HCT116 (cell line): ENCODE measurements around the gene FBXW4. TPM values are rescaled to one million over a fixed set of nuclear protein-coding genes. Genes with fewer than 3 reads are reported as not detected.

ENCODE experiments used
- ATAC-seq: fragments of 200-7000 bp; cut with Tn5 transposase; 2 replicates; pipeline ENCODE4 v1.9.1; 2020; ENCODE audit warnings: mild to moderate bottlenecking, moderate library complexity
- BruUV-seq: library from RNA; stranded (reverse); fragments of 400-500 nt; replicated peaks from 2 replicates; lab custom pipeline; 2021; lab: Mats Ljungman, UMichigan
- CTCF ChIA-PET: fragments of 300-600 bp; sonication (Branson Sonifier 250); formaldehyde crosslinking; loops from one replicate; lab custom pipeline; 2021; ENCODE audit warnings: antibody characterized with exemption; lab: Charles Lee
- POLR2A ChIA-PET: fragments of 300-600, 350-600 bp; sonication (Branson Sonifier 250); formaldehyde crosslinking; loops from one replicate; lab custom pipeline; 2021; ENCODE audit warnings: antibody characterized with exemption; lab: Charles Lee
- RAD21 ChIA-PET, 2 experiments: fragments of 300-600 bp; sonication (Branson Sonifier 250); formaldehyde crosslinking; loops; one replicate each; lab custom pipeline; 2023; ENCODE audit warnings: low total read pairs in 2 of 2; ENCODE audit not compliant: uncharacterized antibody in 2 of 2, unreplicated experiment in 2 of 2, low non-redundant PET in 1 of 2; lab: Charles Lee
- DNase-seq: peaks from one replicate; pipeline ENCODE4 v3.0.0-alpha.2; 2010; ENCODE audit warnings: low read depth, low spot score
- H2AFZ ChIP-seq: fragments of 200-600 bp; shearing (Covaris generic), sonication (generic); 2 replicates; pipeline ENCODE4 v1.6.1; 2017; ENCODE audit warnings: low read depth, mixed run types, mixed read lengths, antibody characterized with exemption, low read length; ENCODE audit not compliant: poor library complexity, severe bottlenecking
- H3K27ac ChIP-seq: 2 replicates; pipeline ENCODE4 v1.5.1; 2012; ENCODE audit warnings: low read depth, low read length
- H3K27me3 ChIP-seq: fragments of 200-600 bp; sonication (generic); 2 replicates; pipeline ENCODE4 v1.6.1; 2016; ENCODE audit warnings: mixed run types, low read length, mixed read lengths; ENCODE audit not compliant: insufficient read depth
- H3K36me3 ChIP-seq, 2 experiments: fragments of 200-500 bp in 1 of 2; fragments of 200-600 bp in 1 of 2; sonication (Bioruptor generic) in 1 of 2; sonication (generic) in 1 of 2; 2 replicates each; pipeline versions ENCODE4 v1.5.1 to v1.6.1; 2014 to 2016; ENCODE audit warnings: low read length in 2 of 2, inconsistent platforms in 1 of 2, mixed read lengths in 1 of 2, mixed run types in 1 of 2; ENCODE audit not compliant: insufficient read depth in 2 of 2, control insufficient read depth in 1 of 2
- H3K4me1 ChIP-seq, 2 experiments: fragments of 200-600 bp in 1 of 2; sonication (generic) in 1 of 2; 2 replicates each; pipeline versions ENCODE4 v1.5.1 to v1.6.1; 2012 to 2017; ENCODE audit warnings: low read length in 2 of 2, inconsistent platforms in 1 of 2, mild to moderate bottlenecking in 1 of 2, mixed read lengths in 1 of 2, mixed run types in 1 of 2, moderate library complexity in 1 of 2; ENCODE audit not compliant: insufficient read depth in 2 of 2, control insufficient read depth in 1 of 2
- H3K4me2 ChIP-seq: fragments of 200-600 bp; sonication (generic); 2 replicates; pipeline ENCODE4 v1.6.1; 2017; ENCODE audit warnings: mixed run types, low read length, mixed read lengths
- H3K4me3 ChIP-seq, 2 experiments: fragments of 200-600 bp in 1 of 2; sonication (generic) in 1 of 2; replicated peaks in 1 of 2; 2 replicates each; pipeline ENCODE4 v1.5.1; 2011 to 2016; ENCODE audit warnings: low read length in 2 of 2, control low read depth in 1 of 2, low read depth in 1 of 2, mild to moderate bottlenecking in 1 of 2, mixed read lengths in 1 of 2, mixed run types in 1 of 2
- H3K79me2 ChIP-seq: fragments of 200-600 bp; sonication (generic); 2 replicates; pipeline ENCODE4 v1.6.1; 2017; ENCODE audit warnings: mild to moderate bottlenecking, mixed run types, low read length, moderate library complexity, mixed read lengths; ENCODE audit not compliant: insufficient read depth
- H3K9ac ChIP-seq: fragments of 200-600 bp; sonication (generic); 2 replicates; pipeline ENCODE4 v1.6.1; 2016; ENCODE audit warnings: low read length, mixed read lengths
- H3K9me2 ChIP-seq: fragments of 200-600 bp; sonication (generic), shearing (Covaris generic); 2 replicates; pipeline ENCODE4 v1.6.1; 2017; ENCODE audit warnings: mixed run types, mild to moderate bottlenecking, moderate library complexity; ENCODE audit not compliant: insufficient read depth
- H3K9me3 ChIP-seq, 2 experiments: fragments of 200-500 bp in 1 of 2; fragments of 200-600 bp in 1 of 2; sonication (Bioruptor generic) in 1 of 2; sonication (generic) in 1 of 2; 2 replicates each; pipeline ENCODE4 v1.6.1; 2014 to 2017; ENCODE audit warnings: low read length in 2 of 2, mixed read lengths in 2 of 2, inconsistent platforms in 1 of 2, low read depth in 1 of 2, mild to moderate bottlenecking in 1 of 2, mixed run types in 1 of 2, moderate library complexity in 1 of 2; ENCODE audit not compliant: control insufficient read depth in 1 of 2, insufficient read depth in 1 of 2
- H4K20me1 ChIP-seq: fragments of 200-600 bp; sonication (generic), shearing (Covaris generic); 2 replicates; pipeline ENCODE4 v1.6.1; 2017; ENCODE audit warnings: mixed run types, mild to moderate bottlenecking, moderate library complexity; ENCODE audit not compliant: insufficient read depth
- CBX3 ChIP-seq: IDR thresholded peaks from 2 replicates; pipeline ENCODE4 v1.6.1; 2012; ENCODE audit warnings: low read depth
- CEBPB ChIP-seq: IDR thresholded peaks from 2 replicates; pipeline ENCODE4 v1.6.1; 2012; ENCODE audit warnings: low read depth
- ELF1 ChIP-seq: IDR thresholded peaks from 2 replicates; pipeline ENCODE4 v1.6.1; 2012; ENCODE audit warnings: low read depth, borderline replicate concordance
- EZH2 ChIP-seq: fragments of 200-600 bp; sonication (generic); IDR thresholded peaks from 2 replicates; pipeline ENCODE4 v1.6.1; 2017; ENCODE audit warnings: antibody characterized with exemption, mixed run types
- EZH2phosphoT487 ChIP-seq: fragments of 200-600 bp; IDR thresholded peaks from 2 replicates; pipeline ENCODE4 v1.6.1; 2018; ENCODE audit warnings: antibody characterized with exemption, borderline replicate concordance
- FOSL1 ChIP-seq: IDR thresholded peaks from 2 replicates; pipeline ENCODE4 v1.6.1; 2012; ENCODE audit warnings: low read depth
- JUND ChIP-seq: IDR thresholded peaks from 2 replicates; pipeline ENCODE4 v1.6.1; 2012
- POLR2A ChIP-seq: IDR thresholded peaks from 2 replicates; pipeline ENCODE4 v1.7.0; 2011; ENCODE audit warnings: borderline replicate concordance; ENCODE audit not compliant: insufficient read depth, insufficient read length; ENCODE audit errors: extremely low read depth
- RAD21 ChIP-seq: IDR thresholded peaks from 2 replicates; pipeline ENCODE4 v1.6.1; 2012; ENCODE audit warnings: low read depth, mild to moderate bottlenecking
- SIN3A ChIP-seq: IDR thresholded peaks from 2 replicates; pipeline ENCODE4 v1.6.1; 2012; ENCODE audit warnings: low read depth
- SP1 ChIP-seq: IDR thresholded peaks from 2 replicates; pipeline ENCODE4 v1.6.1; 2012; ENCODE audit warnings: low read depth
- SRF ChIP-seq: IDR thresholded peaks from 2 replicates; pipeline ENCODE4 v1.6.1; 2012; ENCODE audit warnings: low read depth
- TCF7L2 ChIP-seq: IDR thresholded peaks from 2 replicates; pipeline ENCODE4 v1.7.0; 2011; ENCODE audit warnings: borderline replicate concordance, inconsistent platforms; ENCODE audit not compliant: insufficient read depth, insufficient read length; ENCODE audit errors: extremely low read depth
- YY1 ChIP-seq: IDR thresholded peaks from 2 replicates; pipeline ENCODE4 v1.6.1; 2011; ENCODE audit warnings: low read length, low read depth, moderate library complexity, mild to moderate bottlenecking; ENCODE audit not compliant: insufficient replicate concordance; ENCODE audit errors: extremely low read depth
- ZFX ChIP-seq: fragments of 450-650 bp; IDR thresholded peaks from 2 replicates; pipeline ENCODE4 v1.6.1; 2017
- ZNF274 ChIP-seq: fragments of 200-500 bp; sonication (Bioruptor generic); IDR thresholded peaks from 2 replicates; pipeline ENCODE4 v1.6.1; 2014; ENCODE audit warnings: mild to moderate bottlenecking, low read depth, low read length, inconsistent platforms
- intact Hi-C: fragments of 100-400 bp; cut with micrococcal nuclease; formaldehyde crosslinking; loops from 2 replicates; pipeline ENCODE4 v1.10.0; 2022
- total RNA-seq: library from RNA; stranded (reverse); gene quantifications from one replicate; pipeline ENCODE4 v1.2.1, GENCODE V29; 2021; ENCODE audit not compliant: unreplicated experiment
- TF ChIP-seq, protein P1 (sequence below): IDR thresholded peaks from 2 replicates; pipeline ENCODE4 v1.6.1; 2012
- TF ChIP-seq, protein P2 (sequence below): IDR thresholded peaks from 2 replicates; pipeline ENCODE4 v1.6.1; 2011; ENCODE audit warnings: mild to moderate bottlenecking, low read length, moderate library complexity; ENCODE audit not compliant: insufficient replicate concordance; ENCODE audit errors: extremely low read depth
- TF ChIP-seq, protein P3 (sequence below): IDR thresholded peaks from 2 replicates; pipeline ENCODE4 v1.6.1; 2012; ENCODE audit warnings: low read depth
- TF ChIP-seq, protein P4 (sequence below): IDR thresholded peaks from 2 replicates; pipeline ENCODE4 v1.6.1; 2012

The FBXW4 gene
- total RNA-seq, 1 experiment from 2014 or later, result 35.3 TPM

DNA sequence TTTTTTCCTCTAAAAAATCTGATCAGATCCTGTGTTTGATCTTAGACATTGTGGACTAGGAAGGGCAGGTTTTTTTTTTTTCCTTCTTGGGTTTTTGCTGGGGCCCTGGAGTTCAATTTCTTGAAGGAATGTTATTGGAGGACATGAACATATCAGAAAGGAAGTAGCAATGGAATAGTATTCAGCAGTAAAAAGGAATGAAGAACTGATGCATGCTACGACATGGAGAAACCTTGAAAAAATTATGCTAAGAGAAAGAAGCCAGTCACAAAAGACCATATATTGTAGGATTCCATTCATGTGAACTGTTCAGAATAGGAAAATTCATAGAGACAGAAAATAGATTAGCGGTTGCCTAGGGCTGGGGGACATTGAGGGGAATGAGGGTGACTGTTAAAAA lies 47.0 kb upstream of the FBXW4 start:
- Histone ChIP-seq H2AFZ (no peak overlapping the region), H3K4me2 (no peak overlapping the region), H3K4me1 (no peaks in the 10 kb centered on the region), H3K9me2 (no peaks in the 10 kb centered on the region), H3K9me3 (no peaks in the 10 kb centered on the region), H3K27ac (no peak overlapping the region), H3K27me3 (no peaks in the 10 kb centered on the region; the same call in 1 of the 2 replicates), H3K9ac (no peak overlapping the region), H3K36me3 (no peaks in the 10 kb centered on the region), H3K4me3 (no peak overlapping the region), H4K20me1 (no peaks in the 10 kb centered on the region), H3K79me2 (no peaks in the 10 kb centered on the region)
- ChIA-PET CTCF (no interaction called here), RAD21 (no interaction called here), POLR2A (interaction anchor here (0.7 kb wide), 1 partner anchor 172 kb away, joined by 3 read pairs; no protein-coding TSS in a partner anchor)
- no peak for DNase-seq
- TF ChIP-seq, protein P1, sequence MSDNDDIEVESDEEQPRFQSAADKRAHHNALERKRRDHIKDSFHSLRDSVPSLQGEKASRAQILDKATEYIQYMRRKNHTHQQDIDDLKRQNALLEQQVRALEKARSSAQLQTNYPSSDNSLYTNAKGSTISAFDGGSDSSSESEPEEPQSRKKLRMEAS, result no peak
- TF ChIP-seq SP1, result no peak
- TF ChIP-seq, protein P2, sequence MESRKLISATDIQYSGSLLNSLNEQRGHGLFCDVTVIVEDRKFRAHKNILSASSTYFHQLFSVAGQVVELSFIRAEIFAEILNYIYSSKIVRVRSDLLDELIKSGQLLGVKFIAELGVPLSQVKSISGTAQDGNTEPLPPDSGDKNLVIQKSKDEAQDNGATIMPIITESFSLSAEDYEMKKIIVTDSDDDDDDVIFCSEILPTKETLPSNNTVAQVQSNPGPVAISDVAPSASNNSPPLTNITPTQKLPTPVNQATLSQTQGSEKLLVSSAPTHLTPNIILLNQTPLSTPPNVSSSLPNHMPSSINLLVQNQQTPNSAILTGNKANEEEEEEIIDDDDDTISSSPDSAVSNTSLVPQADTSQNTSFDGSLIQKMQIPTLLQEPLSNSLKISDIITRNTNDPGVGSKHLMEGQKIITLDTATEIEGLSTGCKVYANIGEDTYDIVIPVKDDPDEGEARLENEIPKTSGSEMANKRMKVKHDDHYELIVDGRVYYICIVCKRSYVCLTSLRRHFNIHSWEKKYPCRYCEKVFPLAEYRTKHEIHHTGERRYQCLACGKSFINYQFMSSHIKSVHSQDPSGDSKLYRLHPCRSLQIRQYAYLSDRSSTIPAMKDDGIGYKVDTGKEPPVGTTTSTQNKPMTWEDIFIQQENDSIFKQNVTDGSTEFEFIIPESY, result no peak
- no peak for TF ChIP-seq SRF
- TF ChIP-seq ZNF274, result no peak
- TF ChIP-seq ZFX, result no peak
- TF ChIP-seq RAD21, result no peak
- no peak for TF ChIP-seq YY1
- no peak for TF ChIP-seq JUND
- no peak for TF ChIP-seq SIN3A
- no peak for TF ChIP-seq EZH2phosphoT487
- TF ChIP-seq, protein P3, sequence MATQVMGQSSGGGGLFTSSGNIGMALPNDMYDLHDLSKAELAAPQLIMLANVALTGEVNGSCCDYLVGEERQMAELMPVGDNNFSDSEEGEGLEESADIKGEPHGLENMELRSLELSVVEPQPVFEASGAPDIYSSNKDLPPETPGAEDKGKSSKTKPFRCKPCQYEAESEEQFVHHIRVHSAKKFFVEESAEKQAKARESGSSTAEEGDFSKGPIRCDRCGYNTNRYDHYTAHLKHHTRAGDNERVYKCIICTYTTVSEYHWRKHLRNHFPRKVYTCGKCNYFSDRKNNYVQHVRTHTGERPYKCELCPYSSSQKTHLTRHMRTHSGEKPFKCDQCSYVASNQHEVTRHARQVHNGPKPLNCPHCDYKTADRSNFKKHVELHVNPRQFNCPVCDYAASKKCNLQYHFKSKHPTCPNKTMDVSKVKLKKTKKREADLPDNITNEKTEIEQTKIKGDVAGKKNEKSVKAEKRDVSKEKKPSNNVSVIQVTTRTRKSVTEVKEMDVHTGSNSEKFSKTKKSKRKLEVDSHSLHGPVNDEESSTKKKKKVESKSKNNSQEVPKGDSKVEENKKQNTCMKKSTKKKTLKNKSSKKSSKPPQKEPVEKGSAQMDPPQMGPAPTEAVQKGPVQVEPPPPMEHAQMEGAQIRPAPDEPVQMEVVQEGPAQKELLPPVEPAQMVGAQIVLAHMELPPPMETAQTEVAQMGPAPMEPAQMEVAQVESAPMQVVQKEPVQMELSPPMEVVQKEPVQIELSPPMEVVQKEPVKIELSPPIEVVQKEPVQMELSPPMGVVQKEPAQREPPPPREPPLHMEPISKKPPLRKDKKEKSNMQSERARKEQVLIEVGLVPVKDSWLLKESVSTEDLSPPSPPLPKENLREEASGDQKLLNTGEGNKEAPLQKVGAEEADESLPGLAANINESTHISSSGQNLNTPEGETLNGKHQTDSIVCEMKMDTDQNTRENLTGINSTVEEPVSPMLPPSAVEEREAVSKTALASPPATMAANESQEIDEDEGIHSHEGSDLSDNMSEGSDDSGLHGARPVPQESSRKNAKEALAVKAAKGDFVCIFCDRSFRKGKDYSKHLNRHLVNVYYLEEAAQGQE, result no peak
- no peak for TF ChIP-seq CBX3
- TF ChIP-seq FOSL1, result no peak
- no peak for TF ChIP-seq TCF7L2
- no peak for TF ChIP-seq ELF1
- TF ChIP-seq POLR2A, result no peak
- no peak for TF ChIP-seq EZH2
- TF ChIP-seq, protein P4, sequence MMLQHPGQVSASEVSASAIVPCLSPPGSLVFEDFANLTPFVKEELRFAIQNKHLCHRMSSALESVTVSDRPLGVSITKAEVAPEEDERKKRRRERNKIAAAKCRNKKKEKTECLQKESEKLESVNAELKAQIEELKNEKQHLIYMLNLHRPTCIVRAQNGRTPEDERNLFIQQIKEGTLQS, result no peak
- TF ChIP-seq CEBPB, result no peak
- intact Hi-C loops, result no loop called here
- no TSS peak for BruUV-seq
- ATAC-seq, result no peak
